HL-60/S4 treated with retinoic acid at 250 ng/mL for 4 days and 3 days (cell line): ENCODE results near the gene DTX3.
"Not testable (repeated sequence)": the region's sequence is repeated elsewhere in the genome, so short reads cannot be mapped to it uniquely, and the experiment has no call there.

Experiments
- in situ Hi-C: fragments of 300-500 bp; cut with MboI; formaldehyde crosslinking; loops from 2 replicates; pipeline ENCODE4 v1.7.0; 2022; ENCODE audit warnings: low sequenced_read_pairs

The DTX3 gene

GRCh38 chr12:57606399-57606798, 1.8 kb downstream of the DTX3 start:
- in situ Hi-C loops: no loop called here

- in situ Hi-C loops: no loop called here
Observed at GRCh38 chr12:57606821-57607220, 2.2 kb downstream of the DTX3 start.

DNA sequence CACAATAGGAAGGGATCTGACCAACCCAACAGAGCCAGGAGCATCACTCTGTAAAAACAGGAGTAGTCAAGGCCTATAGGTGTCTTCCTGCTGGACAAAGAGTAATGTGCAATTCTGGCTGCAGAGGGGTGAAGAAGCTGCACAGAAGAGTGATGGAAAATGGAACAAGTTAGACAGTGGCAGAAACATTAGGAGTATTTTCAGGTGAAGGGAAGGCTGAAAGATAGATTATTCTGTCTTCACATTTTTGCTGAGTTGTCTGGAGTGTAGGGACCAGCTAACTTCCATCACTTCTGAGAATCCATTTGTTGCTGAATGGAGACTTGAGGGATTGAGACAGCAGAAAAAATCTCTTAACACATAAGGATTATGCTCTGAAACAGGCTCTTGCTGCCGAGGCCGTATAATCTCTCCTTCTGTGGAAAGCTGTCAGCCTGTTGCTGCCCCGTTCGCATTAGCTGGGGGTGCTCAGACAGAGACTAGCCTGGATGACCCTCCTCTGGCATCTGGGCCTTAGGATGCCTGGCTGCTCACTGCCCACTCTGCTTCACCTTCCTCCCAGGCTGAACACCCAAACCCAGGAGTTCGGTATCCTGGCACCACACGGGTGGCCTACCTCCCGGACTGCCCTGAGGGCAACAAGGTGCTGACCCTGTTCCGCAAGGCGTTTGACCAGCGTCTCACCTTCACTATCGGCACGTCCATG, 3.5 kb downstream of the DTX3 start:
- in situ Hi-C loops: no loop called here

GRCh38 chr12:57609101-57609780, 4.6 kb downstream of the DTX3 start:
- in situ Hi-C loops: no loop called here

- in situ Hi-C loops: no loop called here
Observed at GRCh38 chr12:57609781-57610553, 5.3 kb downstream of the DTX3 start.

GRCh38 chr12:57610554-57611107, 6.0 kb downstream of the DTX3 start:
- in situ Hi-C loops: no loop called here

GRCh38 chr12:57611108-57611826, 6.6 kb downstream of the DTX3 start, which contains the start of gene ARHGEF25:
Gene ARHGEF25, plus strand, starts transcription at chr12:57611435. Its CDS starts 460 bp downstream, at chr12:57611895.
- in situ Hi-C loops: no loop called here

- in situ Hi-C loops: no loop called here
Observed at GRCh38 chr12:57611827-57612710, 7.4 kb downstream of the DTX3 start.

GRCh38 chr12:57612711-57613426, 8.2 kb downstream of the DTX3 start:
- in situ Hi-C loops: no loop called here

GRCh38 chr12:57613427-57614109, 8.9 kb downstream of the DTX3 start:
- in situ Hi-C loops: no loop called here

- in situ Hi-C loops: no loop called here
Observed at GRCh38 chr12:57614178-57614947, 9.7 kb downstream of the DTX3 start.

DNA sequence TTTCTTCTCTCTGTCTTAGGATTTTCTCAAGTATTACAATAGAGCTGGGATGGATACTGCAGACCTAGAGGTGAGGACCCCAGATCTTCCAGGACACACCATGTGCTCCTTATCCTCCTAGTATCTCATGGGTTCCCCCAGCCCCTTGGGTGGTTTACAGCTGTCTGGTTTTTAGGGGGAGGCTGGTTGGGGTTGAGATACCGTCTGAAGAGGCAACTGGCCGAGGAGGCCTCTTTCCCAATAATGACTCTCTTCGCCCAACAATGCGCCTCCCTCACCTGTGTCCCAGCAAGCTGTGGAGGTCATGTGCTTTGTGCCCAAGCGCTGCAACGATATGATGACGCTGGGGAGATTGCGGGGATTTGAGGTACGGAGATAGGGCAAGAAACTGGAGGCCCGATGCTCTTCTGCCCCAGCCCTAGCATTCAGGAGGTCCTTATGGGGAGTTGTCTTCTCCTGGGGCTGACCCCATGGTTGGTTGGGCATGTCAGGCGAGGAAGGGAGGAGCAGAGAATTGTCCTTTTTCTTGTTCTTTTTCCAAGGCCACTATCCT, 10.4 kb downstream of the DTX3 start:
- in situ Hi-C loops: no loop called here

DNA sequence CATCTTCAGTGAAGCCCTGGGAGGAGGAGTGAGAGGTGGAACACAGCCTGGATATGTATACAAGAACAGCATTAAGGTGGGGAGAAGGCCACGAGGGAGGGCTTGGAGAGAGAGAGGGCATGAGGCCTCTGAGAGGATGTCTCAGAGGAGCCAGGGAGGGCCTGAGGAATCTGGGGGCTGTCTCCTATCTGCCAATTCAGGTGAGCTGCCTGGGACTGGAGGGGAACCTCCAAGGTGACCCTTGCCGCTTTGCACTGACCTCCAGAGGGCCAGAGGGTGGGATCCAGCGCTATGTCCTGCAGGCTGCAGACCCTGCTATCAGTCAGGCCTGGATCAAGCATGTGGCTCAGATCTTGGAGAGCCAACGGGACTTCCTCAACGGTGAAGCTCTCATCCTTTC, 11.0 kb downstream of the DTX3 start:
- in situ Hi-C loops: no loop called here

DNA sequence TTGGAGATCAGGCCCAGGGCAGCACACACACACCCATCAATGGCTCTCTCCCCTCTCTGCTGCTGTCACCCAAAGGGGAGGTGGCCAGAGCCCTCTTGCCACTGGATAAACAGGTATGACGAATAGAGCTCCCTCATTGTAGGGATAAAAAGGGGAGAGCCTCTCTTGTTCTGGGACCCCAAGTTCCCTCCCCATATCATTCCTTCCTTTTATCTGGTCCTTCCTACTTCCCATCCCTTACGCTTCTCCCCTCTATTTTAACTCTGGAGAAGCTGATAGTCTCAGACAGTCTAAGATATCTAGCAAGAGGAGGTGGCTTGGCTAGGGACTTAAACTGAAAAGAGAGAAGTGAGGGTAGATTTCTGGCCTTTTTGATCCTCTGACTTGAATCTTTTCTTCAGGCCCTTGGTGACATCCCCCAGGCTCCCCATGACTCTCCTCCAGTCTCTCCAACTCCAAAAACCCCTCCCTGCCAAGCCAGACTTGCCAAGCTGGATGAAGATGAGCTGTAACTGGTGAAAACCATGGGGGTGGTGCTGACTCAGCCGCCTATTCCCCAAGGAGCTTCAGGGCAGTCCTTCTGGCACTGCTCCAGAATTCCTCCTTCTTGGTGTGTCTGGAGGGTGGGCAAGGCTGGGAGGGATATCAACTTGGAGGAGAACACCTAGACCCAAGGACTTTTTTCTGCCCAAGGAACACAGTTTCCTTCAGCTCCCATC, 11.9 kb downstream of the DTX3 start:
- in situ Hi-C loops: no loop called here

- in situ Hi-C loops: no loop called here
Observed at GRCh38 chr12:57617942-57618341, 13.3 kb downstream of the DTX3 start.

GRCh38 chr12:57618431-57618830, 13.8 kb downstream of the DTX3 start:
- in situ Hi-C loops: not testable (repeated sequence)

DNA sequence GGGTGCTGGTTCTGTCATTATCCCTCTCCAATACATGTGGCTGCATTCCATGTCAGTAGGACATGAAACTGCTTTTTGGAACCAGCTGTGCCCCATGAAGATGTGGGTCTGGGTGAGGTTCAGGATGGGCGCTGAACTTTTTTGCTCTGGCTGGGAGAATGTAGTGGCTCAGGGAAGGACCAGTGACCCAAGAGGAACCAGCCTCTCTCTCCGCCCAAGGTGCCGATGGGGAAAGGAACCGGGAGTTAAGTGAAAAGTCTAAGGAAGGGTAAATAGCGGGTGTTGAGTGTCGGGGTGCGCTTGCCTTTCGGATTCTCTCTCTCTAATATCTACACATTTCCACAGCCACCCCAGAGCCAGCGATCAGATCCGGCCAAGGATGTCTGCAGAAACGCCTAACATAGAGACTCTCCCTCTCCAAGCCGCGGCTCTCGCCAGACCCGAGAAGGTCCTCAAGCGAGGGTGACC, 14.4 kb downstream of the DTX3 start:
- in situ Hi-C loops: no loop called here
